Ishikawa (cell line): ENCODE data around the gene MYH10.

Source experiments
- CEBPB ChIP-seq: IDR thresholded peaks from 2 replicates; pipeline ENCODE4 v1.6.1; 2012
- CREB1 ChIP-seq: IDR thresholded peaks from 2 replicates; pipeline ENCODE4 v1.6.1; 2012; ENCODE audit warnings: low read depth
- EGR1 ChIP-seq: IDR thresholded peaks from 2 replicates; pipeline ENCODE4 v1.6.1; 2012
- EP300 ChIP-seq: IDR thresholded peaks from 2 replicates; pipeline ENCODE4 v1.6.1; 2012; ENCODE audit warnings: borderline replicate concordance
- FOXM1 ChIP-seq: IDR thresholded peaks from 2 replicates; pipeline ENCODE4 v1.6.1; 2012; ENCODE audit warnings: low read depth, borderline replicate concordance
- NFIC ChIP-seq: IDR thresholded peaks from 2 replicates; pipeline ENCODE4 v1.6.1; 2012
- RAD21 ChIP-seq: IDR thresholded peaks from 2 replicates; pipeline ENCODE4 v1.6.1; 2012; ENCODE audit warnings: low read depth
- TAF1 ChIP-seq: IDR thresholded peaks from 2 replicates; pipeline ENCODE4 v1.6.1; 2012; ENCODE audit warnings: low read depth, mild to moderate bottlenecking
- TCF12 ChIP-seq: IDR thresholded peaks from 2 replicates; pipeline ENCODE4 v1.6.1; 2012; ENCODE audit warnings: low read depth
- TEAD4 ChIP-seq: IDR thresholded peaks from 2 replicates; pipeline ENCODE4 v1.6.1; 2012
- YY1 ChIP-seq: IDR thresholded peaks from 2 replicates; pipeline ENCODE4 v1.6.1; 2012; ENCODE audit warnings: low read depth
- ZBTB7A ChIP-seq: IDR thresholded peaks from 2 replicates; pipeline ENCODE4 v1.6.1; 2012; ENCODE audit warnings: low read depth
- TF ChIP-seq, protein P1 (sequence below): IDR thresholded peaks from 2 replicates; pipeline ENCODE4 v1.6.1; 2012
- TF ChIP-seq, protein P2 (sequence below): IDR thresholded peaks from 2 replicates; pipeline ENCODE4 v1.6.1; 2012
- TF ChIP-seq, protein P3 (sequence below): IDR thresholded peaks from 2 replicates; pipeline ENCODE4 v1.6.1; 2012; ENCODE audit warnings: low read depth, mild to moderate bottlenecking

The MYH10 gene

DNA sequence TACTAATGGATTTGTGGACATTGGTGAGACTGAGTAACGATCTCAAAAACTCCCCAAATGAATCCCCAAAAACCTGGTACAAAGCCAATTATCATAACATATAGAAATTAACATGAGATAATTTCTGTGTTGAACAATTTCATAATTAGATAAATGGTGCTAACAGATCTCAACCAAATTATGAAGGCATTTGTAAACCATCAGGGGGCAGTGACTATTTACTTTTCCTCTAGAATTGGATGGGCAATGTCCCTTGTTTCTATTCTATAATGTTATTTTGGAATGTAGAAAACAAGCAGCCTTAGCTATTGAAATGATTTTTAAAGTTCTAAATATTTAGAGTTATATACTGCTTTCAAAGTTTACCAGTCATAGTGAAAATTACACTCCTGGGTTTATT lies 57.8 kb downstream of the MYH10 start:
- no peak for TF ChIP-seq ZBTB7A
- TF ChIP-seq EGR1 = no peak
- TF ChIP-seq RAD21 = peak; percentile 31

DNA sequence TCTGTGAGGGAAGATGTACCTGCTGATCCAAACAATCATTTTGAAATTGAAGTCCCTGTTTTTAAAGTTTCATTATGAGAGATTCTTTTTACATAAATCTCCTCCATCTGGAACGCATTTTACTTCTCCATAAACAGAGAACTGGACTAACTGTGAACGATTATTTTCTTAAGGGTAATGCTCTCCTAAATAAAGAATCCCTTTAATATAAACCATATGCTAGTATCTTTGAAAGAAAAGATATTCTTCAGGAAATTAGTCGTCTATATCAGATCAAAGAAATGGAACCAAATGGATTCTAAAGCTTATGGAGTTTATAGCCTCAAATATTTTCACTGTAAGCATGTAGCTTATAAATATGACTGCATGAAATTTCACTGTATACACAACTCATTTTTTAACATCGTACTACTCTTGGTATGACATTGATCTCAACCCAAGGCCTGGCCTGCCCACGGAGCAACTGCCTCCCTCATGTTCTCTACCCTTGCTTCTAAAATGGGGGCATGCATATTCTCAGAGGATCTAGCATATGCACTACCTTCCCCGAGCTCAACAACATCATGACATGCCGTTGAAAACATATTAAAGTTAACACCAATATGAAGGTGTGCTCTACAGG lies 66.4 kb downstream of the MYH10 start:
- no peak for TF ChIP-seq CEBPB
- no peak for TF ChIP-seq TCF12
- no peak for TF ChIP-seq TAF1
- TF ChIP-seq, protein P1, sequence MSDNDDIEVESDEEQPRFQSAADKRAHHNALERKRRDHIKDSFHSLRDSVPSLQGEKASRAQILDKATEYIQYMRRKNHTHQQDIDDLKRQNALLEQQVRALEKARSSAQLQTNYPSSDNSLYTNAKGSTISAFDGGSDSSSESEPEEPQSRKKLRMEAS = no peak
- no peak for TF ChIP-seq FOXM1
- no peak for TF ChIP-seq RAD21
- TF ChIP-seq EP300 = no peak
- no peak for TF ChIP-seq TEAD4
- no peak for TF ChIP-seq EGR1
- TF ChIP-seq, protein P2, sequence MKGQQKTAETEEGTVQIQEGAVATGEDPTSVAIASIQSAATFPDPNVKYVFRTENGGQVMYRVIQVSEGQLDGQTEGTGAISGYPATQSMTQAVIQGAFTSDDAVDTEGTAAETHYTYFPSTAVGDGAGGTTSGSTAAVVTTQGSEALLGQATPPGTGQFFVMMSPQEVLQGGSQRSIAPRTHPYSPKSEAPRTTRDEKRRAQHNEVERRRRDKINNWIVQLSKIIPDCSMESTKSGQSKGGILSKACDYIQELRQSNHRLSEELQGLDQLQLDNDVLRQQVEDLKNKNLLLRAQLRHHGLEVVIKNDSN = no peak
- no peak for TF ChIP-seq NFIC
- TF ChIP-seq YY1 = no peak
- no peak for TF ChIP-seq ZBTB7A
- no peak for TF ChIP-seq CREB1

DNA sequence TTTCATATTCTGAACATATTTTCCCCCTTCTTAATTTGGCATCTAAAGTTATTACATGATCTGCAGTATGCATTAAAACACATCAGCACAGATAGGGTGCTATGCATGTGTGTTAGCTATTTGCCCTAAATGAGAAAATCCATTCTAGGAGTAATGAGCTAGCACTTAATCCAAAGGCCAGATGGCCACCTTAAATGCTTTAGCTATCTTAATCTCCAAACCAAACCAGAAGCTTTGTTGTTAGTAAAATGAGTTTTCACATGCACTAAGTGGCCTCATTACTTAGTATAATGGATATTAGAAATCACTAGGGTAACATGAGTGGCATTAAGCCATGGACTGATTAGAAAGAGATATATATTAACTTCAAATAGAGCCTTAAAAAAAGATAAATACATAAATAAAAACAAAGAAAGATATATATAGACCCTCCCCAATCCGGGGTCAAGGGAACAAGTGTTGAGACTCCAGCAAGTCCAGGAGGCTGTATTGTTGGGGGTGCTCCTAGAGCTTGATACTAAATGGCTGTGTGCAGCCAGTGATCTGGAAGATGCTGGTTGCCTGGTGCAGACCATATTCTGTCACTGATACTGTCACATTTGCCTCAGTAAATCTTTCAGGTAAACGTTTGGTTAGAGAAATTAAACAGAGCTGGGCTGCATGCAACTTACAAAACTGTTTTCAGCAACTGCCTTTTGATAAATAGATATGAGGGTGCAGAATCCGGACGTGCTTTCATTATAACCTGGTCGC lies 67.3 kb downstream of the MYH10 start:
- TF ChIP-seq, protein P2 = no peak
- TF ChIP-seq, protein P1 = no peak
- TF ChIP-seq TEAD4 = no peak
- no peak for TF ChIP-seq FOXM1
- TF ChIP-seq CEBPB = no peak
- no peak for TF ChIP-seq YY1
- TF ChIP-seq EP300 = no peak
- no peak for TF ChIP-seq TAF1
- TF ChIP-seq RAD21 = no peak
- TF ChIP-seq NFIC = no peak
- TF ChIP-seq TCF12 = no peak

DNA sequence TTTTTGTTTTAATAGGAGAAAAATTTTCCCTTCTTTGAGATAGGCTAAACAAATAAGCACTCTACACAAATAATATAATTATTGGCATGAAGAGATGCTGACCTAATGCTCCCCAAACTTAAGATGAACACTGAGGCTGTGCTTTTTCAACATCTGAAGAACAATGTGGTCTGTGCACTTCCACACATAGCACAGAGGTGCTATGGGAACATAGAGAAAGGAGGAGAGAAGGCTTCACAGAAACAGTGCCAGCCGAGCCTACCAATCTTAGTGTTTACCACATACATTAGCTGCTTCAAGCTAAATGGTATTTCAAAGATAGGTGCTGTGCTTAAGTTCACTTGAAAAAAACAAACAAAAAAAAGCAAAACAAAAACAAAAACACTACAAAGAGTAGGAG lies 72.4 kb downstream of the MYH10 start:
- TF ChIP-seq FOXM1 (no peak), EP300 (no peak), RAD21 (no peak), CREB1 (no peak), TEAD4 (no peak), ZBTB7A (no peak), CEBPB (no peak), TAF1 (no peak), NFIC (no peak), YY1 (no peak), TCF12 (no peak), EGR1 (no peak)
- TF ChIP-seq, protein P2 = no peak
- TF ChIP-seq, protein P3, sequence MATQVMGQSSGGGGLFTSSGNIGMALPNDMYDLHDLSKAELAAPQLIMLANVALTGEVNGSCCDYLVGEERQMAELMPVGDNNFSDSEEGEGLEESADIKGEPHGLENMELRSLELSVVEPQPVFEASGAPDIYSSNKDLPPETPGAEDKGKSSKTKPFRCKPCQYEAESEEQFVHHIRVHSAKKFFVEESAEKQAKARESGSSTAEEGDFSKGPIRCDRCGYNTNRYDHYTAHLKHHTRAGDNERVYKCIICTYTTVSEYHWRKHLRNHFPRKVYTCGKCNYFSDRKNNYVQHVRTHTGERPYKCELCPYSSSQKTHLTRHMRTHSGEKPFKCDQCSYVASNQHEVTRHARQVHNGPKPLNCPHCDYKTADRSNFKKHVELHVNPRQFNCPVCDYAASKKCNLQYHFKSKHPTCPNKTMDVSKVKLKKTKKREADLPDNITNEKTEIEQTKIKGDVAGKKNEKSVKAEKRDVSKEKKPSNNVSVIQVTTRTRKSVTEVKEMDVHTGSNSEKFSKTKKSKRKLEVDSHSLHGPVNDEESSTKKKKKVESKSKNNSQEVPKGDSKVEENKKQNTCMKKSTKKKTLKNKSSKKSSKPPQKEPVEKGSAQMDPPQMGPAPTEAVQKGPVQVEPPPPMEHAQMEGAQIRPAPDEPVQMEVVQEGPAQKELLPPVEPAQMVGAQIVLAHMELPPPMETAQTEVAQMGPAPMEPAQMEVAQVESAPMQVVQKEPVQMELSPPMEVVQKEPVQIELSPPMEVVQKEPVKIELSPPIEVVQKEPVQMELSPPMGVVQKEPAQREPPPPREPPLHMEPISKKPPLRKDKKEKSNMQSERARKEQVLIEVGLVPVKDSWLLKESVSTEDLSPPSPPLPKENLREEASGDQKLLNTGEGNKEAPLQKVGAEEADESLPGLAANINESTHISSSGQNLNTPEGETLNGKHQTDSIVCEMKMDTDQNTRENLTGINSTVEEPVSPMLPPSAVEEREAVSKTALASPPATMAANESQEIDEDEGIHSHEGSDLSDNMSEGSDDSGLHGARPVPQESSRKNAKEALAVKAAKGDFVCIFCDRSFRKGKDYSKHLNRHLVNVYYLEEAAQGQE = no peak
- TF ChIP-seq, protein P1 = no peak

DNA sequence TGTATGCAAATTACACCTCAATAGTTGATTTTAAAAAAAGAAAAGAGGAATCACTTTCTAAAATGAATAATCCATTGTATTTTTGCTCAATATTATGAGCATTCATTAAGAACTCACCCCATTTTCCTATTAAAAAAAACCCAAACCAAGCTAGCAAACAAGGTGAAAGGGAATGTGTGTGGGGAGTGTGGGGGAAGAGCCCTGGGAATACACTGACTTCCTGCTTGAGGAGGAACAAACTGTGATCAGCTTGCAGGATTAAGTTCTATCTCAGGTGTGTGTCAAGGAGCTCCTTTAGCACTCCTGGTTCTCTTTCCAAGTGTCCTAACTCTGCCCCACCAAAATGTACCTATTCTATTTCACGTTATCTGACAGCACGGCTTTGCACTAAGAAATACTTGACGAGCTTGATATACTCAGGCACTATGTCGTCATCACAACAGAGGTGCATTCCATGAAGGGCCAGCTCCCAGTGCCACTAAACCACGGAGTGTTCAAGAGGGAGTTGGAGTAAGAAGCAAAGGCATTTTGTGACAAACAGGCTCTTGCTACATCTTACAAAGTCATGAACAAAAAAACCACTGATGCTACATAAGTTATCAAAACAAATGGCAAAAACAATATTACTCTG lies 73.2 kb downstream of the MYH10 start:
- TF ChIP-seq TEAD4 (no peak), EGR1 (no peak), EP300 (no peak), TAF1 (no peak), TCF12 (no peak), NFIC (no peak), CEBPB (no peak), RAD21 (no peak), ZBTB7A (no peak), YY1 (no peak), CREB1 (no peak)
- TF ChIP-seq, protein P3 = no peak
